ENCODE measurements around the gene HYOU1. TPM values are rescaled to one million over a fixed set of nuclear protein-coding genes. Genes with fewer than 3 reads are reported as not detected.

Gene HYOU1
- total RNA-seq, 1 experiment from 2014 or later = 228 TPM

- H3K56ac ChIP-seq (ENCODE audit: insufficient read length, low read depth, low read length) = no peak overlapping the region
- no peak for TF ChIP-seq CTCF (conservative IDR thresholded peaks at IDR 0.05)
- H3K27me3 ChIP-seq (ENCODE audit: insufficient read depth, low read length) = no peaks in the 10 kb centered on the region
- no peak overlapping the region for H4K91ac ChIP-seq (ENCODE audit: insufficient read length, low read depth, low read length)
- no peak overlapping the region for H3K4ac ChIP-seq (ENCODE audit: low read depth, low read length)
- no peaks in the 10 kb centered on the region for H3K79me2 ChIP-seq (ENCODE audit: insufficient read depth, low read length)
- H3K23me2 ChIP-seq (ENCODE audit: insufficient read length, low read depth, low read length, poor library complexity, severe bottlenecking) = peaks cover 3% of the 10 kb centered on the region
- no peak overlapping the region for H3T11ph ChIP-seq (ENCODE audit: low read length)
- no peak overlapping the region for H3K27ac Mint-ChIP-seq
- no peak overlapping the region for H2BK15ac ChIP-seq (ENCODE audit: low read depth, low read length)
- peaks cover 2 to 6% (median 4%) of the 10 kb centered on the region in 3 experiments; a peak in 5 of 7 replicates for H3K36me3 Mint-ChIP-seq (ENCODE audit: insufficient read depth in 1 of 3, low read depth in 3 of 3)
- no peak overlapping the region for H2BK120ac ChIP-seq (ENCODE audit: low read depth, low read length, poor library complexity, severe bottlenecking)
- no peak overlapping the region for H2BK20ac ChIP-seq (ENCODE audit: low read depth, low read length, poor library complexity, severe bottlenecking)
- WGBS (ENCODE audit: extremely low coverage, insufficient read length, low lambda C conversion rate) = no CpG with 5 or more reads among the region's 5 CpGs
- no peaks in the 10 kb centered on the region for H3K27me3 Mint-ChIP-seq (ENCODE audit: low read depth)
- no peak overlapping the region for H3K4me3 Mint-ChIP-seq
- H3K4me1 Mint-ChIP-seq = peaks cover 8 to 13% of the 10 kb centered on the region in 2 experiments
- H2AFZ ChIP-seq (ENCODE audit: low read length) = no peak overlapping the region
- H3K9me3 Mint-ChIP-seq = peaks cover 0 to 2% of the 10 kb centered on the region in 2 experiments; a peak in 3 of 5 replicates
- no peaks in the 10 kb centered on the region for H3K9me3 ChIP-seq (ENCODE audit: control insufficient read depth, low read depth, low read length)
- no peaks in the 10 kb centered on the region for H4K20me1 ChIP-seq (ENCODE audit: control insufficient read depth, insufficient read depth, insufficient read length)
- H3K27ac ChIP-seq (ENCODE audit: insufficient read length, low read depth, low read length) = no peak overlapping the region
- no peak overlapping the region for H3K9ac ChIP-seq (ENCODE audit: extremely low read depth, insufficient read length, low read length)
- H4K5ac ChIP-seq (ENCODE audit: insufficient read length, low read depth, low read length) = no peak overlapping the region
- H3K18ac ChIP-seq (ENCODE audit: insufficient read length, low read depth, low read length) = no peak overlapping the region
- no peak overlapping the region for H3K14ac ChIP-seq (ENCODE audit: insufficient read depth, low read length)
- no peak overlapping the region for H4K8ac ChIP-seq (replicated peaks; ENCODE audit: insufficient read length, low read depth, low read length)
- DNase-seq = no peak
- no peak overlapping the region for H2AK5ac ChIP-seq (ENCODE audit: insufficient read length, low read length)
- no peaks in the 10 kb centered on the region for H3K79me1 ChIP-seq (ENCODE audit: insufficient read depth, low read depth, low read length, poor library complexity, severe bottlenecking)
- no peaks in the 10 kb centered on the region for H3K4me1 ChIP-seq (ENCODE audit: insufficient read depth, low read length)
- H3K23ac ChIP-seq (ENCODE audit: insufficient read length, low read depth, low read length) = no peak overlapping the region
- H2BK12ac ChIP-seq (ENCODE audit: insufficient read length, low read depth, low read length) = no peak overlapping the region
- H2BK5ac ChIP-seq (ENCODE audit: insufficient read length, low read length) = no peak overlapping the region
- H3K4me2 ChIP-seq (ENCODE audit: insufficient read depth, insufficient read length, low read length) = no peak overlapping the region
Observed at GRCh38 chr11:119062779-119063178, 5.8 kb upstream of the HYOU1 start.

Measured in H9 (cell line).